ENCODE results near the gene ARSD. TPM values are rescaled to one million over a fixed set of nuclear protein-coding genes. Genes with fewer than 3 reads are reported as not detected.
"Not testable (repeated sequence)": the region's sequence is repeated elsewhere in the genome, so short reads cannot be mapped to it uniquely, and the experiment has no call there.

The ARSD gene
- 1.4 TPM for polyA plus RNA-seq (2013, experiment 1 of 2)
- 1.3 TPM for polyA plus RNA-seq (2013, experiment 2 of 2)

- no CpG with 5 or more reads among the region's 84 CpGs for WGBS (ENCODE audit: extremely low coverage, insufficient coverage, low lambda C conversion rate)
- Histone ChIP-seq H3K27me3 (ENCODE audit: insufficient read depth, low read length, poor library complexity) (no peaks in the 10 kb centered on the region), H4K5ac (ENCODE audit: low read length) (no peak within 1 kb of the TSS)
Observed at GRCh38 chrX:2928583-2929434, at the start of gene ARSD. TSS of gene ARSD (minus strand) at chrX:2929339. CDS start at chrX:2929275, 64 bp downstream.

GRCh38 chrX:2978639-2979038 is 49.5 kb upstream of the ARSD start:
- not testable (repeated sequence) for H4K5ac ChIP-seq (ENCODE audit: low read length); H3K18ac ChIP-seq (ENCODE audit: low read length); H3K4ac ChIP-seq (ENCODE audit: low read depth, low read length); H2BK120ac ChIP-seq (ENCODE audit: low read depth, low read length); H3K4me2 ChIP-seq (ENCODE audit: low read length); H2BK15ac ChIP-seq (replicated peaks; ENCODE audit: low read depth); H3K27ac ChIP-seq (ENCODE audit: low read depth, low read length); H3K4me3 ChIP-seq (ENCODE audit: low read length); H3K4me1 ChIP-seq (ENCODE audit: control insufficient read depth, low read depth, low read length); H3K36me3 ChIP-seq (ENCODE audit: control insufficient read depth, insufficient read depth, low read length); H2AK5ac ChIP-seq (ENCODE audit: low read length); H3K9ac ChIP-seq (ENCODE audit: low read length); H3K27me3 ChIP-seq (ENCODE audit: insufficient read depth, low read length, poor library complexity); H3K79me1 ChIP-seq (ENCODE audit: low read length); H3K56ac ChIP-seq (ENCODE audit: low read length); H2BK5ac ChIP-seq (ENCODE audit: low read length); DNase-seq; H3K23ac ChIP-seq (ENCODE audit: low read length); H3K79me2 ChIP-seq (ENCODE audit: control insufficient read depth, insufficient read depth, low read length); H4K8ac ChIP-seq (ENCODE audit: low read depth, low read length)
- no CpG with 5 or more reads among the region's 4 CpGs for WGBS (ENCODE audit: extremely low coverage, insufficient coverage, low lambda C conversion rate)

More at GRCh38 chrX:2928583-2929434, at the start of gene ARSD:
- H2BK5ac ChIP-seq (ENCODE audit: low read length) = peak within 1 kb of the TSS; percentile 63
- peak within 1 kb of the TSS; percentile 84 for H4K8ac ChIP-seq (ENCODE audit: low read depth, low read length)
- no peaks in the 10 kb centered on the region for H3K79me2 ChIP-seq (ENCODE audit: control insufficient read depth, insufficient read depth, low read length)
- peak within 1 kb of the TSS; percentile 96 for H3K18ac ChIP-seq (ENCODE audit: low read length)
- H3K23ac ChIP-seq (ENCODE audit: low read length) = no peak within 1 kb of the TSS
- no peak within 1 kb of the TSS for H2BK15ac ChIP-seq (replicated peaks; ENCODE audit: low read depth)
- DNase-seq = peak; percentile 94
- no peaks in the 10 kb centered on the region for H3K4me1 ChIP-seq (ENCODE audit: control insufficient read depth, low read depth, low read length)
- H3K9ac ChIP-seq (ENCODE audit: low read length) = peak within 1 kb of the TSS; percentile 90
- peak within 1 kb of the TSS; percentile 89 for H3K56ac ChIP-seq (ENCODE audit: low read length)
- no peaks in the 10 kb centered on the region for H3K36me3 ChIP-seq (ENCODE audit: control insufficient read depth, insufficient read depth, low read length)
- H2BK120ac ChIP-seq (ENCODE audit: low read depth, low read length) = peak within 1 kb of the TSS; percentile 39
- H3K4ac ChIP-seq (ENCODE audit: low read depth, low read length) = peak within 1 kb of the TSS; percentile 90
- peak within 1 kb of the TSS; percentile 98 for H3K27ac ChIP-seq (ENCODE audit: low read depth, low read length)
- no peaks in the 10 kb centered on the region for H3K79me1 ChIP-seq (ENCODE audit: low read length)
- H3K4me2 ChIP-seq (ENCODE audit: low read length) = no peak within 1 kb of the TSS
- no peak within 1 kb of the TSS for H2AK5ac ChIP-seq (ENCODE audit: low read length)
- H3K4me3 ChIP-seq (ENCODE audit: low read length) = peak within 1 kb of the TSS; percentile 45

- no peak overlapping the region for H2AK5ac ChIP-seq (ENCODE audit: low read length)
- H2BK5ac ChIP-seq (ENCODE audit: low read length) = no peak overlapping the region
- no peak overlapping the region for H3K56ac ChIP-seq (ENCODE audit: low read length)
- H3K23ac ChIP-seq (ENCODE audit: low read length) = no peak overlapping the region
- H3K27me3 ChIP-seq (ENCODE audit: insufficient read depth, low read length, poor library complexity) = no peaks in the 10 kb centered on the region
- H4K8ac ChIP-seq (ENCODE audit: low read depth, low read length) = no peak overlapping the region
- H3K36me3 ChIP-seq (ENCODE audit: control insufficient read depth, insufficient read depth, low read length) = no peaks in the 10 kb centered on the region
- no peak overlapping the region for H4K5ac ChIP-seq (ENCODE audit: low read length)
- H3K9ac ChIP-seq (ENCODE audit: low read length) = no peak overlapping the region
- no CpG with 5 or more reads among the region's 1 CpG for WGBS (ENCODE audit: extremely low coverage, insufficient coverage, low lambda C conversion rate)
- H3K79me2 ChIP-seq (ENCODE audit: control insufficient read depth, insufficient read depth, low read length) = no peaks in the 10 kb centered on the region
- H3K18ac ChIP-seq (ENCODE audit: low read length) = no peak overlapping the region
- H2BK120ac ChIP-seq (ENCODE audit: low read depth, low read length) = no peak overlapping the region
- no peaks in the 10 kb centered on the region for H3K4me1 ChIP-seq (ENCODE audit: control insufficient read depth, low read depth, low read length)
- no peak overlapping the region for H3K4me3 ChIP-seq (ENCODE audit: low read length)
- H2BK15ac ChIP-seq (replicated peaks; ENCODE audit: low read depth) = no peak overlapping the region
- no peak overlapping the region for H3K4me2 ChIP-seq (ENCODE audit: low read length)
- H3K79me1 ChIP-seq (ENCODE audit: low read length) = no peaks in the 10 kb centered on the region
- no peak for DNase-seq
- no peak overlapping the region for H3K27ac ChIP-seq (ENCODE audit: low read depth, low read length)
- H3K4ac ChIP-seq (ENCODE audit: low read depth, low read length) = no peak overlapping the region
Observed at GRCh38 chrX:2974961-2975360, 45.8 kb upstream of the ARSD start.

- Histone ChIP-seq H3K56ac (ENCODE audit: low read length) (no peak overlapping the region), H4K5ac (ENCODE audit: low read length) (no peak overlapping the region), H3K4me2 (ENCODE audit: low read length) (no peak overlapping the region), H3K4me3 (ENCODE audit: low read length) (no peak overlapping the region), H3K36me3 (ENCODE audit: control insufficient read depth, insufficient read depth, low read length) (no peaks in the 10 kb centered on the region), H3K27me3 (ENCODE audit: insufficient read depth, low read length, poor library complexity) (no peaks in the 10 kb centered on the region), H2BK120ac (ENCODE audit: low read depth, low read length) (no peak overlapping the region), H2BK5ac (ENCODE audit: low read length) (no peak overlapping the region), H2AK5ac (ENCODE audit: low read length) (no peak overlapping the region), H2BK15ac (replicated peaks; ENCODE audit: low read depth) (no peak overlapping the region), H4K8ac (ENCODE audit: low read depth, low read length) (no peak overlapping the region), H3K18ac (ENCODE audit: low read length) (no peak overlapping the region), H3K9ac (ENCODE audit: low read length) (no peak overlapping the region), H3K23ac (ENCODE audit: low read length) (no peak overlapping the region), H3K79me2 (ENCODE audit: control insufficient read depth, insufficient read depth, low read length) (no peaks in the 10 kb centered on the region), H3K79me1 (ENCODE audit: low read length) (no peaks in the 10 kb centered on the region), H3K27ac (ENCODE audit: low read depth, low read length) (no peak overlapping the region), H3K4ac (ENCODE audit: low read depth, low read length) (no peak overlapping the region), H3K4me1 (ENCODE audit: control insufficient read depth, low read depth, low read length) (no peaks in the 10 kb centered on the region)
- no peak for DNase-seq
- WGBS (ENCODE audit: extremely low coverage, insufficient coverage, low lambda C conversion rate) = no CpG with 5 or more reads among the region's 6 CpGs
Observed at GRCh38 chrX:2972391-2972790, 43.3 kb upstream of the ARSD start.

- H2BK15ac ChIP-seq (replicated peaks; ENCODE audit: low read depth) = no peak overlapping the region
- H4K8ac ChIP-seq (ENCODE audit: low read depth, low read length) = no peak overlapping the region
- no peak overlapping the region for H2AK5ac ChIP-seq (ENCODE audit: low read length)
- no peak overlapping the region for H3K9ac ChIP-seq (ENCODE audit: low read length)
- no CpG with 5 or more reads among the region's 6 CpGs for WGBS (ENCODE audit: extremely low coverage, insufficient coverage, low lambda C conversion rate)
- H3K79me2 ChIP-seq (ENCODE audit: control insufficient read depth, insufficient read depth, low read length) = no peaks in the 10 kb centered on the region
- no peaks in the 10 kb centered on the region for H3K79me1 ChIP-seq (ENCODE audit: low read length)
- H3K4me2 ChIP-seq (ENCODE audit: low read length) = no peak overlapping the region
- H3K4ac ChIP-seq (ENCODE audit: low read depth, low read length) = no peak overlapping the region
- no peak overlapping the region for H2BK5ac ChIP-seq (ENCODE audit: low read length)
- H3K36me3 ChIP-seq (ENCODE audit: control insufficient read depth, insufficient read depth, low read length) = no peaks in the 10 kb centered on the region
- H2BK120ac ChIP-seq (ENCODE audit: low read depth, low read length) = no peak overlapping the region
- H3K56ac ChIP-seq (ENCODE audit: low read length) = no peak overlapping the region
- no peak overlapping the region for H4K5ac ChIP-seq (ENCODE audit: low read length)
- H3K27me3 ChIP-seq (ENCODE audit: insufficient read depth, low read length, poor library complexity) = no peaks in the 10 kb centered on the region
- no peak overlapping the region for H3K27ac ChIP-seq (ENCODE audit: low read depth, low read length)
- H3K4me3 ChIP-seq (ENCODE audit: low read length) = no peak overlapping the region
- no peaks in the 10 kb centered on the region for H3K4me1 ChIP-seq (ENCODE audit: control insufficient read depth, low read depth, low read length)
- no peak for DNase-seq
- H3K23ac ChIP-seq (ENCODE audit: low read length) = no peak overlapping the region
- H3K18ac ChIP-seq (ENCODE audit: low read length) = no peak overlapping the region
Observed at GRCh38 chrX:2969021-2969420, 39.9 kb upstream of the ARSD start.

All from mesendoderm (in vitro differentiated cells).